IMR-90 (cell line): ENCODE measurements around the gene GSTA5.

Source experiments
- FOS ChIP-seq: fragments of 150-350 bp; IDR thresholded peaks from 2 replicates; pipeline ENCODE4 v1.6.1; 2016; ENCODE audit warnings: low read depth, low read length
- POLR2A ChIP-seq: IDR thresholded peaks from 2 replicates; pipeline ENCODE4 v1.6.1; 2012; ENCODE audit warnings: mild to moderate bottlenecking, low read depth, low read length
- TF ChIP-seq, protein P1 (sequence below): conservative IDR thresholded peaks from 2 replicates; pipeline ENCODE4 v1.5.1; 2012; ENCODE audit warnings: mild to moderate bottlenecking, low read depth, low read length, improper control_type of control experiment

DNA sequence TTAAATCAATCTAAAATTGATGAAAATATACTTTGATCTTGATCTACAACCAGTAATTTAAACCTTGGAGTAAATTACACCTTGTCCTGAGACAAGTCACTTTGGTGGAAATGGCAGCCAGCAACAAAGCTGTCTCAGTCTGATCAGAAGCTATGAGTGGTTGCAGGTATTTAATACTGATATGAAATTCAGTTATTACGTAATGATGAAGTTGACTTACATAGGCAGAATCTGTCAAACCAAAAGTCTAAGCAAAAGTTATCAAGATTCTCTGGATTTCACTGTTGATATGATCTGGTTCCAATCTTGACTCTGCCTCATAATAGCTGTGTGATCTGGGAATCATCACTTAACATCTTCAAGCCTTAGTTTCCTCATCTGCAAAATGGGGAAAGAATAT lies 27.6 kb upstream of the GSTA5 start:
- TF ChIP-seq POLR2A (no peak), FOS (no peak)
- TF ChIP-seq, protein P1, sequence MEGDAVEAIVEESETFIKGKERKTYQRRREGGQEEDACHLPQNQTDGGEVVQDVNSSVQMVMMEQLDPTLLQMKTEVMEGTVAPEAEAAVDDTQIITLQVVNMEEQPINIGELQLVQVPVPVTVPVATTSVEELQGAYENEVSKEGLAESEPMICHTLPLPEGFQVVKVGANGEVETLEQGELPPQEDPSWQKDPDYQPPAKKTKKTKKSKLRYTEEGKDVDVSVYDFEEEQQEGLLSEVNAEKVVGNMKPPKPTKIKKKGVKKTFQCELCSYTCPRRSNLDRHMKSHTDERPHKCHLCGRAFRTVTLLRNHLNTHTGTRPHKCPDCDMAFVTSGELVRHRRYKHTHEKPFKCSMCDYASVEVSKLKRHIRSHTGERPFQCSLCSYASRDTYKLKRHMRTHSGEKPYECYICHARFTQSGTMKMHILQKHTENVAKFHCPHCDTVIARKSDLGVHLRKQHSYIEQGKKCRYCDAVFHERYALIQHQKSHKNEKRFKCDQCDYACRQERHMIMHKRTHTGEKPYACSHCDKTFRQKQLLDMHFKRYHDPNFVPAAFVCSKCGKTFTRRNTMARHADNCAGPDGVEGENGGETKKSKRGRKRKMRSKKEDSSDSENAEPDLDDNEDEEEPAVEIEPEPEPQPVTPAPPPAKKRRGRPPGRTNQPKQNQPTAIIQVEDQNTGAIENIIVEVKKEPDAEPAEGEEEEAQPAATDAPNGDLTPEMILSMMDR, result no peak
